K562 (cell line): ENCODE results near the gene PFDN2. TPM values are rescaled to one million over a fixed set of nuclear protein-coding genes. Genes with fewer than 3 reads are reported as not detected.
A peak's percentile ranks its signal among the peaks of the same experiment; 100 is the strongest.

Experiments used
- CBX5 ChIP-seq: IDR thresholded peaks from 2 replicates; pipeline ENCODE4 v1.6.1; 2014; ENCODE audit warnings: low read depth, borderline replicate concordance
- E2F3 ChIP-seq: fragments of 250-450 bp; sonication (Bioruptor Pico); IDR thresholded peaks from 2 replicates; pipeline ENCODE4 v1.4.0; 2020; ENCODE audit warnings: mild to moderate bottlenecking
- HDAC1 ChIP-seq, 2 experiments: fragments of 450-650 bp; IDR thresholded peaks; 2 replicates each; pipeline ENCODE4 v1.6.1; 2016 to 2017; ENCODE audit warnings: inconsistent platforms in 1 of 2, mild to moderate bottlenecking in 1 of 2, moderate library complexity in 1 of 2
- HDAC8 ChIP-seq: fragments of 450-650 bp; IDR thresholded peaks from 2 replicates; pipeline ENCODE4 v1.6.1; 2016; ENCODE audit warnings: mild to moderate bottlenecking, missing genetic modification characterization, moderate library complexity, missing compliant biosample characterization
- KAT2B ChIP-seq: IDR thresholded peaks from one replicate; pipeline ENCODE4 v1.6.1; 2012; ENCODE audit warnings: low read depth, mild to moderate bottlenecking, control low read depth, inconsistent platforms, low read length, moderate library complexity
- MNT ChIP-seq, 2 experiments: fragments of 450-650 bp; conservative IDR thresholded peaks; 2 replicates each; pipeline ENCODE4 v1.6.1; 2017; ENCODE audit warnings: mild to moderate bottlenecking in 2 of 2, moderate library complexity in 2 of 2
- POLR2AphosphoS5 ChIP-seq: IDR thresholded peaks from 2 replicates; pipeline ENCODE4 v1.6.1; 2011; ENCODE audit warnings: mild to moderate bottlenecking, low read depth, low read length, moderate library complexity; ENCODE audit not compliant: control insufficient read depth, insufficient read depth
- POU5F1 ChIP-seq: fragments of 150-350 bp; IDR thresholded peaks from 2 replicates; pipeline ENCODE4 v1.6.1; 2014; ENCODE audit warnings: borderline replicate concordance, low read length, low read depth, mild to moderate bottlenecking; ENCODE audit not compliant: partially characterized antibody
- RCOR1 ChIP-seq, 2 experiments: IDR thresholded peaks; 2 replicates each; pipeline ENCODE4 v1.6.1; 2012; ENCODE audit warnings: low read depth in 2 of 2, low read length in 2 of 2, borderline replicate concordance in 1 of 2, improper control_type of control experiment in 1 of 2
- TEAD1 ChIP-seq, 2 experiments: fragments of 450-650 bp in 1 of 2; sonication (generic) in 1 of 2; formaldehyde crosslinking; IDR thresholded peaks; 2 replicates each; pipeline versions ENCODE4 v1.4.0 to v1.8.0; 2020 to 2022; ENCODE audit warnings: mild to moderate bottlenecking in 2 of 2, missing genetic modification reagents in 1 of 2
- ZFP91 ChIP-seq: sonication (generic); formaldehyde crosslinking; IDR thresholded peaks from 2 replicates; pipeline ENCODE4 v1.8.0; 2022; ENCODE audit warnings: mild to moderate bottlenecking, missing genetic modification reagents
- ZNF165 ChIP-seq: fragments of 250-450 bp; sonication (Bioruptor Pico); IDR thresholded peaks from 2 replicates; pipeline ENCODE4 v1.4.0; 2020; ENCODE audit warnings: borderline replicate concordance
- ZNF583 ChIP-seq: fragments of 250-450 bp; sonication (Bioruptor Pico); IDR thresholded peaks from 2 replicates; pipeline ENCODE4 v1.4.0; 2020
- ZNF644 ChIP-seq: fragments of 200-800 bp; sonication (Bioruptor generic); IDR thresholded peaks from 2 replicates; pipeline ENCODE4 v1.6.1; 2016; ENCODE audit warnings: low read depth, missing genetic modification characterization, missing compliant biosample characterization
- ZNF717 ChIP-seq: fragments of 250-450 bp; sonication (Bioruptor Pico); IDR thresholded peaks from 2 replicates; pipeline ENCODE4 v1.5.0; 2021
- polyA plus RNA-seq, 8 experiments: library from polyadenylated mRNA; depleted of rRNA in 4 of 8; stranded (reverse) in 5 of 8; unstranded in 3 of 8; fragments of >200 nt; fragmentation: Nextera tagmentation in 2 of 8; fragmentation: Illumina TruSeq in 1 of 8; extraction: Ambion mirVana in 2 of 8; extraction: Trizol in 1 of 8; gene quantifications; 2 replicates each; pipeline versions ENCODE4 v1.2.1 to v1.2.3, GENCODE V29; 2011 to 2014; ENCODE audit warnings: inconsistent platforms in 1 of 8, missing spikeins in 1 of 8
- total RNA-seq, 7 experiments: library from RNA; depleted of rRNA in 6 of 7; stranded (reverse); fragments of >200 nt in 6 of 7; fragmentation: Illumina TruSeq in 2 of 7; extraction: Trizol in 2 of 7; gene quantifications; 2 replicates each; pipeline versions ENCODE4 v1.2.1 to v1.2.3, GENCODE V29; 2011 to 2021; ENCODE audit warnings: low replicate concordance in 1 of 7
- TF ChIP-seq, protein P1 (sequence below): fragments of 450-650 bp; IDR thresholded peaks from 2 replicates; pipeline ENCODE4 v1.6.1; 2016; ENCODE audit warnings: mild to moderate bottlenecking

The PFDN2 gene
- total and polyA plus RNA-seq, 9 of the 15 experiments (the other 6 are each of a cell fraction or from before 2014, with no cell fraction given), result 50.2 to 361 (median 144) TPM

GRCh38 chr1:161165742-161166668 is 48.2 kb upstream of the PFDN2 start, which contains the start of gene PPOX (continued):
- TF ChIP-seq RCOR1 (IDR thresholded peaks at IDR 0.05; ENCODE audit: borderline replicate concordance in 1 of 2, low read depth in 2 of 2, low read length in 2 of 2) (peak; percentile 94 to 97), ZNF165 (CRISPR knock-in tag) (no peak), ZNF717 (no peak), TEAD1 (CRISPR knock-in tag; IDR thresholded peaks at IDR 0.05) (peak; percentile 52 to 60), ZNF583 (no peak), CBX5 (no peak), POU5F1 (peak; percentile 28), E2F3 (CRISPR knock-in tag) (no peak), KAT2B (no peak), POLR2AphosphoS5 (peak; percentile 93), HDAC1 (IDR thresholded peaks at IDR 0.05) (peak in 1 of 2 experiments; percentile 62; a peak in 2 of 4 replicates), ZFP91 (CRISPR knock-in tag) (no peak), HDAC8 (tag) (no peak), ZNF644 (tag) (peak; percentile 82; the same call in 1 of the 2 replicates), MNT (conservative IDR thresholded peaks at IDR 0.05) (peak; percentile 80 to 92; a peak in 3 of 4 replicates)
- TF ChIP-seq, protein P1, sequence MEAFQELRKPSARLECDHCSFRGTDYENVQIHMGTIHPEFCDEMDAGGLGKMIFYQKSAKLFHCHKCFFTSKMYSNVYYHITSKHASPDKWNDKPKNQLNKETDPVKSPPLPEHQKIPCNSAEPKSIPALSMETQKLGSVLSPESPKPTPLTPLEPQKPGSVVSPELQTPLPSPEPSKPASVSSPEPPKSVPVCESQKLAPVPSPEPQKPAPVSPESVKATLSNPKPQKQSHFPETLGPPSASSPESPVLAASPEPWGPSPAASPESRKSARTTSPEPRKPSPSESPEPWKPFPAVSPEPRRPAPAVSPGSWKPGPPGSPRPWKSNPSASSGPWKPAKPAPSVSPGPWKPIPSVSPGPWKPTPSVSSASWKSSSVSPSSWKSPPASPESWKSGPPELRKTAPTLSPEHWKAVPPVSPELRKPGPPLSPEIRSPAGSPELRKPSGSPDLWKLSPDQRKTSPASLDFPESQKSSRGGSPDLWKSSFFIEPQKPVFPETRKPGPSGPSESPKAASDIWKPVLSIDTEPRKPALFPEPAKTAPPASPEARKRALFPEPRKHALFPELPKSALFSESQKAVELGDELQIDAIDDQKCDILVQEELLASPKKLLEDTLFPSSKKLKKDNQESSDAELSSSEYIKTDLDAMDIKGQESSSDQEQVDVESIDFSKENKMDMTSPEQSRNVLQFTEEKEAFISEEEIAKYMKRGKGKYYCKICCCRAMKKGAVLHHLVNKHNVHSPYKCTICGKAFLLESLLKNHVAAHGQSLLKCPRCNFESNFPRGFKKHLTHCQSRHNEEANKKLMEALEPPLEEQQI, result peak; percentile 93; the same call in 1 of the 2 replicates
